Measurements from ENCODE around the gene UBALD1. TPM values are rescaled to one million over a fixed set of nuclear protein-coding genes. Genes with fewer than 3 reads are reported as not detected.

UBALD1 gene
- total RNA-seq, 1 donor from 2014 or later = 23.4 TPM

DNA sequence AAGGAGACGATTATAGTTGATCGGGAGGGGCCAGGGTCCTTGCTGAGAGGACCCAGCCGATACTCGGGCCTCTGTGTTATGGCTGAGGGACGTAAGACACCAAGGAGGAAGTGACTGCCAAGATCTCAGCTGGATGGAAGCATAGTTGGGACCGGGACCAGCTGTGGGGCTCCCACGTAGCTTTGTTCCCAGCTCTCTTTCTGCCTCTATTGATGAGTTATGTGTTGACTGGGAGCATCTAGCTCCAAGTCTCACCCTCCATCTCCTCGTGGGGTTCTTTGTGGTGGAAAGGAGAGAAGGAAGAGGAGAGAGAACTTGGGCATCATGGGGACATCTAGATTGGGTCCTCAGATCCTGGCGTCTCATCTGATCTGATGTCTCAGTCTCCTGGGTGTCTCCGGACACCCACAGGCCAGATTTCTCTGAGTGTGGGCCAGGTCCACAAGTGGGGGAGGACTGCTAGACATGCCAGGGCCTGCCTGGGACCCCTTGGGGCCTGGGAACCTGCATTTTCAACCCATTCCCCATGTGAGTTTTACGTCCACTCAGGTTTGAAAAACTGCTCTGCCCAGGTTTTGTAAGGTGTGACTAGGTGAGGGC is 11.0 kb upstream of the UBALD1 start:
- no peaks in the 10 kb centered on the region for H3K27me3 Mint-ChIP-seq

DNA sequence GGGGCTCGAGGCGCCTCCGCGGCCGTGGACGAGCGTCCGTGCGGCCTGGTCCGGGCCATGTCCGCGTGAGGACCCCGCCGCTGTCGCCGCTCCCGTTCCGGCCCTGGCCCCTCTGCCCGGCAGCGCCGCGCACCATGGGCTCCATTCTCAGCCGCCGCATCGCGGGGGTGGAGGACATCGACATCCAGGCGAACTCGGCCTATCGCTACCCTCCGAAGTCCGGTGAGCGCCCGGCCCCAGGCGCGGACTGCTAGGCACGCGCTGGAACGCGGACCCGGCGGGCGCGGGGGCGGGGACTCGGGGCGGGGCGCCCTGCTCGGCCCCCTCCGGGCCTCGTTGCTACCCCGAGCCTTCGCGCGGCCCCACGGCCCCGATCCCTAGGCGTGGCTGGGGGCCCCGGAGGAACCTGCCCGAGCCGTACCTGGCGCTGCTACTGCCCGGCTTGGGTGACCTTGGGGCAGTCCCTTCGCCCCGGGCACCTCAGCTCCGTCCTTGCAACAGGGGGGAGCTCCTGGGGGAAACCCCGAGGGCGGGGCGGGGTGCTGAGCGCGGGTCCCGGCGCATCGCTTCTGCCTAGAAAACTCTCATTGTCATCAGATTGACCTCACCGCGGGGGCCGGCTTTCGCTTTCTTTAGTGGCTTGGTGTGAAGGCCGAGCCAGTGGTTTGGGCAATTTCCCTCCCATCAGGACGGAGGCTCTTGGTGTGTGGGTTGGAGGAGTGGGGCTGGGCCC is 10.3 kb upstream of the UBALD1 start:
- DNase-seq = peak; percentile 77
- peak overlapping the region; percentile 99 for H3K4me3 Mint-ChIP-seq
- CTCF ChIA-PET = interaction anchor here (0.7 to 3.3 kb wide), 9 partner anchors 9 to 209 kb away, joined by 3 to 26 read pairs (median 4); partner anchors contain the start of genes CORO7, DNAAF8, ROGDI and UBALD1
- TF ChIP-seq, protein P1, sequence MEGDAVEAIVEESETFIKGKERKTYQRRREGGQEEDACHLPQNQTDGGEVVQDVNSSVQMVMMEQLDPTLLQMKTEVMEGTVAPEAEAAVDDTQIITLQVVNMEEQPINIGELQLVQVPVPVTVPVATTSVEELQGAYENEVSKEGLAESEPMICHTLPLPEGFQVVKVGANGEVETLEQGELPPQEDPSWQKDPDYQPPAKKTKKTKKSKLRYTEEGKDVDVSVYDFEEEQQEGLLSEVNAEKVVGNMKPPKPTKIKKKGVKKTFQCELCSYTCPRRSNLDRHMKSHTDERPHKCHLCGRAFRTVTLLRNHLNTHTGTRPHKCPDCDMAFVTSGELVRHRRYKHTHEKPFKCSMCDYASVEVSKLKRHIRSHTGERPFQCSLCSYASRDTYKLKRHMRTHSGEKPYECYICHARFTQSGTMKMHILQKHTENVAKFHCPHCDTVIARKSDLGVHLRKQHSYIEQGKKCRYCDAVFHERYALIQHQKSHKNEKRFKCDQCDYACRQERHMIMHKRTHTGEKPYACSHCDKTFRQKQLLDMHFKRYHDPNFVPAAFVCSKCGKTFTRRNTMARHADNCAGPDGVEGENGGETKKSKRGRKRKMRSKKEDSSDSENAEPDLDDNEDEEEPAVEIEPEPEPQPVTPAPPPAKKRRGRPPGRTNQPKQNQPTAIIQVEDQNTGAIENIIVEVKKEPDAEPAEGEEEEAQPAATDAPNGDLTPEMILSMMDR (IDR thresholded peaks at IDR 0.05) = no peak
- ATAC-seq (ENCODE audit: low read depth) = peak; percentile 42
- intact Hi-C loops (cut with micrococcal nuclease) = loop anchor here (1.0 to 5.0 kb wide), 9 partner anchors 9 to 332 kb away; partner anchors contain the start of genes ANKS3, DNAAF8, DNAJA3 and GLYR1
- H3K27ac Mint-ChIP-seq = peak overlapping the region; percentile 95
- POLR2A ChIA-PET = interaction anchor here (0.5 to 2.9 kb wide), 14 partner anchors 9 to 473 kb away, joined by 3 to 51 read pairs (median 5); partner anchors contain the start of genes ANKS3, CDIP1, DNAAF8 and UBALD1
- H3K9me3 Mint-ChIP-seq = no peaks in the 10 kb centered on the region
- H3K27me3 Mint-ChIP-seq = no peaks in the 10 kb centered on the region
- H3K4me1 Mint-ChIP-seq = peaks cover 31% of the 10 kb centered on the region
- peaks cover 8% of the 10 kb centered on the region for H3K36me3 Mint-ChIP-seq (ENCODE audit: low read depth)

More for the DNA sequence above, 11.0 kb upstream of the UBALD1 start:
- Mint-ChIP-seq H3K4me1 (peaks cover 31% of the 10 kb centered on the region), H3K36me3 (ENCODE audit: low read depth) (peaks cover 8% of the 10 kb centered on the region), H3K9me3 (no peaks in the 10 kb centered on the region), H3K4me3 (peak overlapping the region; percentile 99), H3K27ac (peak overlapping the region; percentile 95)
- DNase-seq (no peak), ATAC-seq (ENCODE audit: low read depth) (peak; percentile 5)
- TF ChIP-seq, protein P1 (IDR thresholded peaks at IDR 0.05) = no peak
- intact Hi-C loops (cut with micrococcal nuclease) = loop anchor here (2.0 kb wide), 5 partner anchors 25 to 331 kb away; partner anchors contain the start of genes ANKS3, DNAAF8, DNAJA3 and HMOX2
- ChIA-PET CTCF (interaction anchor here (2.7 to 3.3 kb wide), 2 partner anchors 10 to 120 kb away, joined by 21 to 26 read pairs; partner anchors contain the start of gene UBALD1), POLR2A (interaction anchor here (1.0 to 2.9 kb wide), 8 partner anchors 9 to 473 kb away, joined by 3 to 51 read pairs (median 5); partner anchors contain the start of genes ANKS3, CDIP1, DNAAF8 and UBALD1)

DNA sequence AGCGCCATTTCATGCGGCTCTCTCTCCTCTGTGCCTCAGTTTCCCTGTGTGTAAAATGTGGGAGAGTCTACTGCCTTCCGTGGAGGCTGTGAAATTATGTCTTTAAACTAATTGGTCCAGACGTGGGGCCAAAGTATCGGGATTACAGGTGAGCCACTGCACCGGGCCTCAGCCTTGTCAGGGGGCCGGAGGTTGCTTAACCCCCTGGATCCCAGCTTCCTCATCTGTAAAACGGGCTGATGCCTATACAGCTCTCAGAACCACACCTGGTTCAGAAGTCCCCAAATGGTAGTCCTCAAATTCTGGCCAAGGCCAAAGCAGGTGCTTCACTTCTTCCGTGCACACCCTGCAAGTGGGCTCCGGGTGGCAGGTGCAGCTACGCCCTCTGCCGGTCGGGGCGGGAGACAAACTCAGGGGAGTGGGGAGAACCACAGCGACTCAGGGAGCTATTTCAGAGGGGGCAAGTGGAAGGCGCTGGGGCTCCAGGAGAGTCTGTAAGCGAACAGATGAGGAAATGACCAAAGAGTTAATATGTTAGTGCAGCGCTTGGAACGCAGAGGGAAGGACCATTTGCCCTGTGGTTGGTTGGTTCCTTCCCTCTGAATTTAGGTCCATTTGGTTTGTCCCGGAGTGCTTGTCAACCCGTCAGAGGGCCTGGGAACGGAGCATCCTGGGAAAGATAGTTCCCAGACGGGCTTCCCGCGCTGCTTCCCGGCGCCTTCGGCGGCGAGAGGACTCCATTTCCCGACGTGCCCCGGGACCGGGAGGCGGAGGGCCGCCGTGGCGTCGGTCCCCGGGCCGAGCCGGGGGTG is 9.5 kb upstream of the UBALD1 start, which contains the start of gene MGRN1:
Gene MGRN1 (plus strand): TSS at position 812 of the 812 bp plus-strand sequence. CDS start 135 bp downstream, outside the sequence.
- DNase-seq (peak; percentile 86), ATAC-seq (ENCODE audit: low read depth) (peak; percentile 90)
- no peaks in the 10 kb centered on the region for H3K9me3 Mint-ChIP-seq
- CTCF ChIA-PET = interaction anchor here (0.7 to 3.3 kb wide), 9 partner anchors 8 to 208 kb away, joined by 3 to 26 read pairs (median 4); partner anchors contain the start of genes CORO7, DNAAF8, ROGDI and UBALD1
- intact Hi-C loops (cut with micrococcal nuclease) = loop anchor here (1.0 to 5.0 kb wide), 9 partner anchors 8 to 333 kb away; partner anchors contain the start of genes ANKS3, DNAAF8, DNAJA3 and GLYR1
- H3K4me1 Mint-ChIP-seq = peaks cover 31% of the 10 kb centered on the region
- H3K27me3 Mint-ChIP-seq = no peaks in the 10 kb centered on the region
- peak within 1 kb of the TSS; percentile 100 for H3K27ac Mint-ChIP-seq
- H3K4me3 Mint-ChIP-seq = peak within 1 kb of the TSS; percentile 99
- H3K36me3 Mint-ChIP-seq (ENCODE audit: low read depth) = peaks cover 8% of the 10 kb centered on the region
- POLR2A ChIA-PET = interaction anchor here (0.5 to 2.9 kb wide), 10 partner anchors 9 to 474 kb away, joined by 3 to 51 read pairs (median 6); partner anchors contain the start of genes CDIP1, NUDT16L1 and UBALD1
- TF ChIP-seq, protein P1 (IDR thresholded peaks at IDR 0.05) = peak; percentile 91

DNA sequence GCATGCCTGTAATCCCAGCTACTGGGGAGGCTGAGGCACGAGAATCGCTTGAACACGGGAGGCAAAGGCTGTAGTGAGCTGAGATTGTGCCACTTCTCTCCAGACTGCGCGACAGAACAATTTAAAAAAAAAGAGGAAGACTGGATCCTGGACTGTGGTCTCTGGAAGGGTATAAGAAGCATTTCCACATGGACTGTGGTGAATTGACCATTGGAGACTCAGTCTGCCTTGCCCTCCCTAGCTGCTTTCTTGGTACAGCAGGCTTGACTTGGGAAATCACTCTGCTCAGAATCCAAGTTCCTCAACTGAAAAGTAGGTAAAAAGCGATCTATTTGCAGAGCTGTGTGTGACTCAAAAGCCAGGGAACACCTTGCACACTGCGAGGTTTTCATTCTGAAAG is 8.9 kb upstream of the UBALD1 start:
- Mint-ChIP-seq H3K36me3 (ENCODE audit: low read depth) (peaks cover 6% of the 10 kb centered on the region), H3K4me1 (peaks cover 27% of the 10 kb centered on the region), H3K27ac (peak overlapping the region; percentile 100), H3K9me3 (no peaks in the 10 kb centered on the region), H3K4me3 (peak overlapping the region; percentile 95), H3K27me3 (no peaks in the 10 kb centered on the region)
- ChIA-PET CTCF (interaction anchor here (1.0 to 3.3 kb wide), 7 partner anchors 8 to 208 kb away, joined by 3 to 26 read pairs (median 4); partner anchors contain the start of genes CORO7, DNAAF8, ROGDI and UBALD1), POLR2A (interaction anchor here (0.8 to 2.9 kb wide), 8 partner anchors 8 to 475 kb away, joined by 3 to 51 read pairs (median 6); partner anchors contain the start of genes CDIP1, NUDT16L1 and UBALD1)
- DNase-seq (no peak), ATAC-seq (ENCODE audit: low read depth) (no peak)
- TF ChIP-seq, protein P1 (IDR thresholded peaks at IDR 0.05) = no peak
- intact Hi-C loops (cut with micrococcal nuclease) = loop anchor here (5.0 kb wide), 1 partner anchor 224 kb away; the partner anchor contains the start of genes GLYR1 and UBN1

All from activated B cell treated with CpG ODN at 0.5 μM for 24 hours (primary cell).